NK-92 (cell line): ENCODE measurements around the gene RACGAP1.

Experiments
- DNase-seq: peaks from one replicate; lab custom pipeline; 2025; ENCODE audit not compliant: unreplicated experiment; lab: John Stamatoyannopoulos, UW

Gene RACGAP1

DNA sequence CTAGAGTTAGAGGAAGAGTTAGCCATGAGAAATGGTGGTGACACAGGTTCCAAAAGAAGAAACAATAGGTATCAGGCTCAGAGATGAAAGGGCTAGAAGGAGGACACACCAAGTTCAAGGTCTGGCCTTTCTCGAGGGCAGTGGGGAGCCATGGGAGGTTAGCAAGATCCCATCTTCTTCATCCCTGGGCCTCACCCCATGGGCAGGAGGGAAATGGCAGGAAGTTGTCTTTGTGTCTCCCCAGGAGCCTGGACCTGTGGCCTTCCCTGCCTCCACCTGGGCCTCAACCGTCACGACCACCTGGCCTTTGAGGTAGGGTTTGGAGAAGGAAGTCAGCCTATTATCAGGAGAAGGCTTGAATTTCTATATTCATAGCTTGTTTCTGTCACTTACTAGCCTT is 80.6 kb downstream of the RACGAP1 start:
- no peak for DNase-seq

DNA sequence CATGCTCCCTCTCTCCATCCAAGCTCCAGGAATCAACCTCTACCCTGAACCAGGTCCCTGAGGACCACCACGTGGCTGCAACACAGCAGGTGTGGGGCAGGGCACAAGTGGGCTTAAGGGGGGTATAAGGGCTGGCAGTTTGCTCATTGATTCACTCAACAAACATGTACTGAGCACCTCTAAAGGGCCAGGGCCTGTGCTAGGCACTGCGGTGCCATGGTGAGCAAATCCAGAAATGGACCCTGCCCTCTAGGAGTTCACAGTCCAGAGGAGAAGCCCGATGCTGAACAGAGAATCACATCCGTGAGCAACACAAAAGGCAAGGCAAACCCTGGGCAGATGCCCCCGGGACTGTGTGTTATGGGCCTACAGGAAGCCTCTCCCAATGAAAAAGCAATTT is 81.2 kb downstream of the RACGAP1 start:
- no peak for DNase-seq

DNA sequence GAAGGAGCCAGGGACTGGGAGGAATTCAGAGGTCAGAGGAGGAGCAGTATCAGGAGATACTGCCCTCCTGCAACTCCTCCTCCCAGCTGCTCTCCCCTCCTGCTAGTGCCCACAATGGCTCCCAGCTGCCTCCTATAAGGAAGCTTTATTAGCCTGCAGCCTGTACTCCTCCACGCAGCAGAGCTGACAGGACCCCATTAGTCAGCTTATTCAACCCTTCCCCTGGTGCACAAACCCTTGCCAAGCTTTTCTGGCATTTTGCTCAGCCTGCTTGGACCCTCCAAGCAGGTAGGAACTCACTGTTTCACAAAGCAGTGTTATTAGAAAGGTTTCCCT is 81.7 kb downstream of the RACGAP1 start:
- DNase-seq, result no peak

DNA sequence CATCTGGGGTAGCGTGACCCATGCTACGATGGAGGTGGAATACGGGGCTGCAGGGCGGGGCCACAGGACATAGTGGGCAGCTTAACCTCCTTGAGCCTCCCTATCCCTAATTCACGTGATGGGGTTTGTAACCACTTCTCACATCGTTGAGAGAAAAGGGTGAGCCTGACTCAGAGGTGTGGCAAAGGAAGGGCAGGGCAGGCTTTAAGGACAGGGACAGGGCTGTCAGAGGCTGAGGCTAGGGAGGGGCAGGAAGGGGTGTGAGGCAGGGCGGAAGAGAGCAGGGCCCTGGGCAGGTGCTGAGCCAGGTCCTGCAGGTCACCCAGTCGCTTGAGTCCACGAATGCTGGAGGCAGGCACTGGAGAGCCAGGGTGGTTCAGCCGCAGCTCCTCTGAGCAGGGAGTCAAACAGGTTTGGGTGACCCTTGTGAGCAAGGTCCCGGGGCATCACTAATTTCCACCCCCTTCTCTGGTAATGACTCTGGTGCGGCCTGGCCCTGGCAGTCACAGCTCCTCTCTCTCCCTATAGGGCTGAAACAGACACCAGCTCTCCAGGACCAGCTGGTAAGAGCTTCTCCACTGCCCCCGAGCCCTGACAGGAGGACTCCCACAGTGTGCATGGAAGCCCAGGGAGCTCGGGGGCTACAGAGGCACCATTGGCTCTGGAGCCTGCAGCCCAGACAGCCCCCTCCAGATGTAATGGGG is 82.2 kb downstream of the RACGAP1 start:
- DNase-seq, result no peak

DNA sequence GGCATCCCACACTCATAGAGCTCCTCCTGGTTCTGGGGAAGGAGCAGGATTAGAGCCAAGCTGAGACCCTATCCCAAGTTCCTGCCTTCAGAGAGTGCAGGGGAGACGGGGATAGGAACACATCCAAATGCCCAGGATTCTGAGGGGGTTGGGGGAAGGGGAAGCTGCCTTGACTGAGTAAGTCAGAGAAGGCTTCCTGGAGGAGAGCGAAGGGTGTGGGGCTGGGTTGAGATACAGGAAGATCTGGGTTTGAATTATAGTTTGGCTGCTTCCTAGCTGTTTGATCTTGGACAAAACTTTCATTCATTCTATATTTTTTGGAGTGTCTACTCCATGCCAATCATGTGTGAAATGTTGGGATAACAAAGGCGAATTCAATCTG is 82.8 kb downstream of the RACGAP1 start:
- no peak for DNase-seq

DNA sequence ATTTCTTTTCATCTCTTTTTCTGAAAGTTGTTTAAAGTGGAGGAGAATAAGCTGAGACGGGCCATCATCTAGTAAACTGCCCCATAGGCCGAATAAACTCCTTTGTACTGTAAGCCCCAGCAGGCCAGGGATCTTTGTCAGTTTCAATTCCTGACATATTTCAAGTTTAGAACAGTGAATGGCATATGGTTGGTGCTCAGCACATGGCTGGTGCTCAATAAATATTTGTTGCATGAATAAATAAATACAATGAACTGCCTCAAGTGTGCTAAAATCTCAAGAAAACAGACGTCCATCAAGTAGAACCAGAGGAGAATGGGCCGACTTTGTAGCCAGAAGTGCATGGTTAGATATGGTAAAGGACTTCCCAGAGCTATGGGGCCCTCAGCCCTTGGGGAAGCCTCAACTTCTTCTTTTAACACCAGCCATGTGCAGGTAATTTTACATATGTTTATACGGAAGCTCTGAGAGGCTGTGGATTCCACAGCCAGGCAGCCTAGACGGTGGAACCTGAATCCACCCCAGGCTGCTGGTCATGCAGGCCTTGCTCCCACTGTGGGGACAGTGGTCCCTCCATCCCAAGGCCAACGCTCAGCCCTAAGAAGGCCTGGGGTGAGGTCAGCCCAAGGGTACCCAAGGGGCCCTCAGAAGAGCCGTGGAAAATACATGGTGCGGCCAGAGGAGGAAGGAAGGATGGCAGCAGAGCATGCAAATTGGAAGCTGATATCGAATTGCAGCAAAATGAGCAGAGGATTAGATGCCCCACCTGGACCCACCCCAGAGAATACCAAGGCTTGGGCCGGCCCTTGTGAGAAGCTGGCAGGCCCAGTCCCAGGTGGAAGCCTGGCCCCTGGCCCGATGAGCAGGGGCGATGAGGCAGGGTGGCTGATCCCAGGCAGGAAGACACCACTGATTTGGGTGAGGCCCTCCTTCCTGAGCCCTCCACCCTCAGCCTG is 83.5 kb downstream of the RACGAP1 start:
- no peak for DNase-seq

DNA sequence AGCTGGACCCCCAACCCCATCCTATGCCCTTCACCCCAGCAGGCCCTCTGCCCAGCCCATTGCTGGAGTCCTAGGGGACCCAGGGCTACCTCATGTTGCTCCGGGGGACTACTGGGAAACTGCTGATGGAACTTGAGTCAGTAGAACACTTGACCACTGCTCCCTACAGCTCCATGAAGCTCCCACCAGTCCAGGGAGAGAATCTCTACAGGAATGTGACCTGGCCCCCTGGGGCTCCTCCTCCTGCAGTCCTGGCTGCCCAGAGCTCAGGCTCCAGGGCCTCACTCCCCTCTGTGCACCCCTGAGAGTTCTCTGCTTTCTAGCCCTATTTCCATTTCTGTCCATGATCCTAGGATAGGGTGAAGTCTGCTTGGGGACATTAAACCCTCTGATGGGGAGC is 85.6 kb downstream of the RACGAP1 start:
- no peak for DNase-seq

DNA sequence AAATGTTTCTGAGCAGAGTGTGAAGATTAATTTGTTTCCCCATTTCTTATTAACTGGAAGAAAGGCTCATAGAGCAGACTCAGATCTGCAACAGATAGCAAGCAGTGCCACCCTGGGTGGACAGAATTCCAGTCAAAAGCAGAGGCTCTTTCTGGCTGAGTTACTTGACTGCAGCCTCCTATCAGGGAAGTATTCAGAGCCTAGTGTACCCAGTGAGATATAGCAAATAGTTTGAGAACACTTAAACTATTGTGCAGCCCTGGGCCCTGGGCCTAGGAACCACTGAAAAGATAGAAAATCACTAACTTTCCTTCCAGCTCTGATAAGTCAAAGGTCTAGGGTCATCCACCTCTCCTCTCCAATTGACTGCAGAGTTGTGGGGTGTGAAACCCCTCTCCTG is 86.0 kb downstream of the RACGAP1 start:
- DNase-seq, result no peak
